T-helper 9 cell (primary cell): Measurements from ENCODE around the gene RSPRY1.

Experiments used
- DNase-seq: peaks from one replicate; pipeline ENCODE4 v3.0.0-alpha.2; 2020

Gene RSPRY1

GRCh38 chr16:57224651-57225335 lies 38.7 kb downstream of the RSPRY1 start:
- no peak for DNase-seq

- no peak for DNase-seq
Observed at GRCh38 chr16:57225978-57226377, 39.8 kb downstream of the RSPRY1 start.

GRCh38 chr16:57226701-57227621 lies 40.8 kb downstream of the RSPRY1 start:
- no peak for DNase-seq

GRCh38 chr16:57229079-57229478 lies 43.0 kb downstream of the RSPRY1 start:
- DNase-seq: no peak

GRCh38 chr16:57231821-57232350 lies 45.8 kb downstream of the RSPRY1 start:
- DNase-seq: no peak

GRCh38 chr16:57233944-57234706 lies 48.0 kb downstream of the RSPRY1 start:
- DNase-seq: no peak

GRCh38 chr16:57234707-57235092 lies 48.6 kb downstream of the RSPRY1 start:
- no peak for DNase-seq

GRCh38 chr16:57235128-57236021 lies 49.2 kb downstream of the RSPRY1 start:
- no peak for DNase-seq

GRCh38 chr16:57236022-57236350 lies 49.9 kb downstream of the RSPRY1 start:
- no peak for DNase-seq

- no peak for DNase-seq
Observed at GRCh38 chr16:57238682-57239081, 52.6 kb downstream of the RSPRY1 start.

- no peak for DNase-seq
Observed at GRCh38 chr16:57239107-57239506, 53.0 kb downstream of the RSPRY1 start.

GRCh38 chr16:57240851-57241250 lies 54.7 kb downstream of the RSPRY1 start:
- DNase-seq: no peak

GRCh38 chr16:57242650-57243049 lies 56.5 kb downstream of the RSPRY1 start:
- no peak for DNase-seq

GRCh38 chr16:57244463-57244766 lies 58.3 kb downstream of the RSPRY1 start:
- DNase-seq: no peak

- DNase-seq: peak; percentile 96
Observed at GRCh38 chr16:57244767-57245471, 58.8 kb downstream of the RSPRY1 start, which contains the start of gene ARL2BP. Gene ARL2BP, plus strand, starts transcription at chr16:57245259. Its CDS starts 109 bp downstream, at chr16:57245368.

GRCh38 chr16:57245472-57246113 lies 59.5 kb downstream of the RSPRY1 start:
- peak; percentile 16 for DNase-seq

- no peak for DNase-seq
Observed at GRCh38 chr16:57251352-57251751, 65.2 kb downstream of the RSPRY1 start.

- DNase-seq: no peak
Observed at GRCh38 chr16:57252148-57252721, 66.1 kb downstream of the RSPRY1 start.

GRCh38 chr16:57253466-57253865 lies 67.3 kb downstream of the RSPRY1 start:
- DNase-seq: no peak

- DNase-seq: no peak
Observed at GRCh38 chr16:57255686-57256415, 69.7 kb downstream of the RSPRY1 start.
